GM21786 (cell line): ENCODE data around the gene SPTLC3.
A peak's percentile ranks its signal among the peaks of the same experiment; 100 is the strongest.

ENCODE experiments used
- ATAC-seq: cut with Tn5 transposase; IDR thresholded peaks from one replicate; pipeline ENCODE4 v1.9.1; 2021; ENCODE audit not compliant: unreplicated experiment

Gene SPTLC3

GRCh38 chr20:13089950-13090469 lies 81.2 kb downstream of the SPTLC3 start:
- no peak for ATAC-seq

GRCh38 chr20:13092111-13092510 lies 83.3 kb downstream of the SPTLC3 start:
- ATAC-seq: no peak

GRCh38 chr20:13094976-13095375 lies 86.2 kb downstream of the SPTLC3 start:
- ATAC-seq: no peak

- no peak for ATAC-seq
Measured at GRCh38 chr20:13098720-13099355, 90.1 kb downstream of the SPTLC3 start.

GRCh38 chr20:13099676-13100075 lies 90.9 kb downstream of the SPTLC3 start:
- ATAC-seq: no peak

- ATAC-seq: no peak
Measured at GRCh38 chr20:13101276-13101675, 92.5 kb downstream of the SPTLC3 start.

- no peak for ATAC-seq
Measured at GRCh38 chr20:13101706-13102105, 92.9 kb downstream of the SPTLC3 start.

GRCh38 chr20:13102237-13102636 lies 93.5 kb downstream of the SPTLC3 start:
- ATAC-seq: no peak

GRCh38 chr20:13102694-13103093 lies 93.9 kb downstream of the SPTLC3 start:
- no peak for ATAC-seq

GRCh38 chr20:13105039-13105438 lies 96.3 kb downstream of the SPTLC3 start:
- no peak for ATAC-seq

- ATAC-seq: no peak
Measured at GRCh38 chr20:13105864-13106457, 97.2 kb downstream of the SPTLC3 start.

GRCh38 chr20:13109658-13110057 lies 100.9 kb downstream of the SPTLC3 start:
- no peak for ATAC-seq

- ATAC-seq: no peak
Measured at GRCh38 chr20:13110796-13111195, 102.0 kb downstream of the SPTLC3 start.

GRCh38 chr20:13111249-13111911 lies 102.6 kb downstream of the SPTLC3 start:
- ATAC-seq: no peak

- no peak for ATAC-seq
Measured at GRCh38 chr20:13113731-13114130, 105.0 kb downstream of the SPTLC3 start.

- ATAC-seq: no peak
Measured at GRCh38 chr20:13117200-13117599, 108.4 kb downstream of the SPTLC3 start.

GRCh38 chr20:13118676-13119075 lies 109.9 kb downstream of the SPTLC3 start:
- no peak for ATAC-seq

GRCh38 chr20:13119583-13119982 lies 110.8 kb downstream of the SPTLC3 start:
- ATAC-seq: no peak

GRCh38 chr20:13120471-13120870 lies 111.7 kb downstream of the SPTLC3 start:
- ATAC-seq: no peak

GRCh38 chr20:13121840-13122515 lies 113.2 kb downstream of the SPTLC3 start:
- peak; percentile 82 for ATAC-seq

GRCh38 chr20:13125486-13125885 lies 116.7 kb downstream of the SPTLC3 start:
- ATAC-seq: no peak

- ATAC-seq: no peak
Measured at GRCh38 chr20:13128173-13128572, 119.4 kb downstream of the SPTLC3 start.
